ENCODE data around the gene MLXIP. TPM values are rescaled to one million over a fixed set of nuclear protein-coding genes. Genes with fewer than 3 reads are reported as not detected.
A peak's percentile ranks its signal among the peaks of the same experiment; 100 is the strongest.

MLXIP gene
- polyA plus RNA-seq, 1 experiment: 5.8 TPM

DNA sequence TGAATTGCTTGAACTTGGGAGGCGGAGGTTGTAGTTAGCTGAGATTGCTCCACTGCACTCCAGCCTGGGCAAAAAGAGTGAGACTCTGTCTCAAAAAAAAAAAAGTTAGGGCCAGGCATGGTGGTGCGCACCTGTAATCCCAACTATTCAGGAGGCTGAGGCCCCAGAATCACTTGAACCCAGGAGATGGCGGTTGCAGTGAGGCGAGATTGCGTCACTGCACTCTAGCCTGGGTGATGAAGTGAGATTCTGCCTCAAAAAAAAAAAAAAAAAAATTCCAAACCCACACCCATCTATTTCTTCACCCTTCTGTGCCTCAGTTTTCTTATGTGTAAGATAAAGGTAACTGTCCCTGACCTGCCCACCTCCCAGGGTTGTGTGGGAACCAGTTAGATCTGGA lies 11.0 kb upstream of the MLXIP start:
- Histone ChIP-seq H3K27ac (ENCODE audit: low read depth, low read length) (no peak overlapping the region), H3K9me3 (ENCODE audit: control insufficient read depth, insufficient read depth, low read length) (no peaks in the 10 kb centered on the region), H3K27me3 (ENCODE audit: control insufficient read depth, insufficient read depth, low read length) (no peaks in the 10 kb centered on the region), H3K4me3 (ENCODE audit: low read depth, low read length) (no peak overlapping the region)
- DNase-seq (ENCODE audit: low read depth, low spot score): no peak
- ChIA-PET POLR2A (interaction anchor here (0.7 kb wide), 1 partner anchor 14 kb away, joined by 4 read pairs; no protein-coding TSS in a partner anchor), CTCF (interaction anchor here (0.6 to 1.3 kb wide), 3 partner anchors 13 to 154 kb away, joined by 3 to 5 read pairs (median 3); no protein-coding TSS in a partner anchor)
- TF ChIP-seq, protein P1, sequence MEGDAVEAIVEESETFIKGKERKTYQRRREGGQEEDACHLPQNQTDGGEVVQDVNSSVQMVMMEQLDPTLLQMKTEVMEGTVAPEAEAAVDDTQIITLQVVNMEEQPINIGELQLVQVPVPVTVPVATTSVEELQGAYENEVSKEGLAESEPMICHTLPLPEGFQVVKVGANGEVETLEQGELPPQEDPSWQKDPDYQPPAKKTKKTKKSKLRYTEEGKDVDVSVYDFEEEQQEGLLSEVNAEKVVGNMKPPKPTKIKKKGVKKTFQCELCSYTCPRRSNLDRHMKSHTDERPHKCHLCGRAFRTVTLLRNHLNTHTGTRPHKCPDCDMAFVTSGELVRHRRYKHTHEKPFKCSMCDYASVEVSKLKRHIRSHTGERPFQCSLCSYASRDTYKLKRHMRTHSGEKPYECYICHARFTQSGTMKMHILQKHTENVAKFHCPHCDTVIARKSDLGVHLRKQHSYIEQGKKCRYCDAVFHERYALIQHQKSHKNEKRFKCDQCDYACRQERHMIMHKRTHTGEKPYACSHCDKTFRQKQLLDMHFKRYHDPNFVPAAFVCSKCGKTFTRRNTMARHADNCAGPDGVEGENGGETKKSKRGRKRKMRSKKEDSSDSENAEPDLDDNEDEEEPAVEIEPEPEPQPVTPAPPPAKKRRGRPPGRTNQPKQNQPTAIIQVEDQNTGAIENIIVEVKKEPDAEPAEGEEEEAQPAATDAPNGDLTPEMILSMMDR (IDR thresholded peaks at IDR 0.05; ENCODE audit: low read depth, low read length): no peak

DNA sequence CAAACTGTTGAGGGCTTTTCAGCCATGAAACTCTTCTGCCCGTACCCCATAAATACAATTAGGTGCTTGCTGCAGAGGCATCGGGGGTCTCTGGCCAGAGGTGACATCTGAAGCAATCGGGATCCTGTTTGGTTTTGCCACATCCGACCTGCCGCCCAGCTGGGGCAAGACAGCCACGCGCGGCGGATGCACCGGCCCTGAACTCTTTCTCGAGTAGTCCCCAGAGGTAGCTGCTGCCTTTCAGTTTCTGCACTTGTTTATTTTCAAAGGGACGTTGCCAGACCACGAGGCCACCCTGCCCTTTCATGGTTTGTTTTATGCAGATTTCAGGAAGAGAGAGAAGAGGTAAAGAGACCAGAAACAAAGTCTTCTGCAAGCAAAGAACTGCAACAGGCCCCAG lies 10.6 kb upstream of the MLXIP start:
- H3K27me3 ChIP-seq (ENCODE audit: control insufficient read depth, insufficient read depth, low read length): no peaks in the 10 kb centered on the region
- POLR2A ChIA-PET: interaction anchor here (0.7 kb wide), 1 partner anchor 14 kb away, joined by 4 read pairs; no protein-coding TSS in a partner anchor
- TF ChIP-seq, protein P1 (IDR thresholded peaks at IDR 0.05; ENCODE audit: low read depth, low read length): no peak
- DNase-seq (ENCODE audit: low read depth, low spot score): no peak
- no peak overlapping the region for H3K27ac ChIP-seq (ENCODE audit: low read depth, low read length)
- no peak overlapping the region for H3K4me3 ChIP-seq (ENCODE audit: low read depth, low read length)
- CTCF ChIA-PET: interaction anchor here (1.3 kb wide), 1 partner anchor 55 kb away, joined by 5 read pairs; no protein-coding TSS in a partner anchor
- H3K9me3 ChIP-seq (ENCODE audit: control insufficient read depth, insufficient read depth, low read length): no peaks in the 10 kb centered on the region

DNA sequence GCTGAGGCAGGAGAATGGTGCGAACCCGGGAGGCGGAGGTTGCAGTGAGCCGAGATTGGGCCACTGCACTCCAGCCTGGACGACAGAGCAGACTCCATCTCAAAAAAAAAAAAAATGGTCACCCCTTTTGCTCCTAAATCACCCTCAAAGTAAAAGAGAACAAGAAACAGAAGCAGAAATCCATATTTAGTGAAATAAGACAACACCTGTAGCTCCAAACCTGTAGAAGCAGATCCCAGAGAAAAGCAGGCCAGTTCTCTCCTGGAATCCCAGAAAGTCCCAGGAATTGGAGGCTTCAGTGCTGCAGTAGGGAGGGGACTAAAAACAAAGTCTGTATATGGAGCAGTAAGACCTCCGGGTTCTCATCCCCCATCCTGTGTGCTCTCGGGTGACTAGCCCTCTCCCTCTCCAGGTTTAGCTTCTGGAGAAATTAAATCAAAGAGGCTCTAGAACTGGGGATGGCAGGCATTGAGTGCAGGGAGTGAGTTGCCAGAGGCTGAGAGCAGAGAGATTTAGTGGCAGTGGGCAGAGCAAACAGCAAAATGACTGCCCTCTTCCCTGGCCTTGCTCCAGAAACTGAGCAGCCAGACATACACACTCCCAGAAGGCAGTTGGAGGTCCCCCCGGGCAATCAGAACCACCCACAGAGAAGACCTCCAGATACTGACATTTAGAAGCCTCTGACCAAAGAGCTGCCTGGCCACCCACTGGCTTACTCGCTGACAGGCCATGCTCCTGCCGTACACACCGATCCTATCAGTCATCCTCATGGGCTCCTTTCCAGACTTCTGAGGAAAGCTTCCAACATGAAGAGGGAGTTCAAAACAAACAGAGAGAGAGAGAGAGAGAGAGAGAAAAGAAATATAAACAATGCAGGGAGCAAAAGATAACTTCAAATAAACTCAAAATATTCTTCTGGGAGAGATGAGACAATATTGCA lies 6.3 kb upstream of the MLXIP start:
- H3K27ac ChIP-seq (ENCODE audit: low read depth, low read length): peak overlapping the region; percentile 21
- H3K9me3 ChIP-seq (ENCODE audit: control insufficient read depth, insufficient read depth, low read length): no peaks in the 10 kb centered on the region
- peaks cover 2% of the 10 kb centered on the region for H3K27me3 ChIP-seq (ENCODE audit: control insufficient read depth, insufficient read depth, low read length)
- POLR2A ChIA-PET: interaction anchor here (0.6 to 1.1 kb wide), 2 partner anchors 8 to 9 kb away, joined by 3 to 6 read pairs; no protein-coding TSS in a partner anchor
- TF ChIP-seq, protein P1 (IDR thresholded peaks at IDR 0.05; ENCODE audit: low read depth, low read length): no peak
- no peak for DNase-seq (ENCODE audit: low read depth, low spot score)
- CTCF ChIA-PET: interaction anchor here (1.1 to 1.8 kb wide), 2 partner anchors 18 to 26 kb away, joined by 7 to 8 read pairs; no protein-coding TSS in a partner anchor
- H3K4me3 ChIP-seq (ENCODE audit: low read depth, low read length): no peak overlapping the region

DNA sequence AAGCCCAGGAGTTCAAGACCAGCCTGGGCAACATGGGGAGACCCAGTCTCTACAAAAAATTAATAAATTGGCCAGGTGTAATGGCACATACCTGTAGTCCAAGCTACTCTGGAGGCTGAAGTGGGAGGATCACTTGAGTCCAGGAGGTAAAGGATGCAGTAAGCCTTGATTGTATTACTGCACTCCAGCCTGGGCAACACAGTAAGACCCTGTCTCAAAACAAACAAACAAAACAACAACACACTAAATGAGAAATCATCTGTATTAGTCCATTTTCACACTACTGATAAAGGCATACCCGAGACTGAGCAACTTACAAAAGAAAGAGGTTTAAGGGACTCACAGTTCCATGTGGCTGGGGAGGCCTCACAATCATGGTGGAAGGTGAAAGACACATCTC lies 4.7 kb upstream of the MLXIP start:
- H3K27ac ChIP-seq (ENCODE audit: low read depth, low read length): no peak overlapping the region
- DNase-seq (ENCODE audit: low read depth, low spot score): no peak
- CTCF ChIA-PET: interaction anchor here (1.8 kb wide), 1 partner anchor 20 kb away, joined by 7 read pairs; no protein-coding TSS in a partner anchor

More for the DNA sequence above, 4.7 kb upstream of the MLXIP start:
- TF ChIP-seq, protein P1 (IDR thresholded peaks at IDR 0.05; ENCODE audit: low read depth, low read length): no peak
- H3K4me3 ChIP-seq (ENCODE audit: low read depth, low read length): no peak overlapping the region
- no peaks in the 10 kb centered on the region for H3K9me3 ChIP-seq (ENCODE audit: control insufficient read depth, insufficient read depth, low read length)
- peaks cover 2% of the 10 kb centered on the region for H3K27me3 ChIP-seq (ENCODE audit: control insufficient read depth, insufficient read depth, low read length)
- POLR2A ChIA-PET: no interaction called here
